SK-N-SH treated with all-trans-retinoic acid at 6 μM for 48 hours (cell line): ENCODE measurements around the gene SLAMF1.

ENCODE experiments used
- ATAC-seq: fragments of 200-7000 bp; cut with Tn5 transposase; 3 replicates; pipeline ENCODE4 v1.9.1; 2020; ENCODE audit warnings: mild to moderate bottlenecking, moderate library complexity
- ARNTL ChIP-seq: fragments of 450-650 bp; formaldehyde crosslinking; IDR thresholded peaks from 2 replicates; pipeline ENCODE4 v1.5.0; 2020; ENCODE audit warnings: low read depth, mild to moderate bottlenecking, moderate library complexity, borderline replicate concordance
- BACH2 ChIP-seq: fragments of 250-450 bp; sonication (Bioruptor Pico); IDR thresholded peaks from 2 replicates; pipeline ENCODE4 v1.9.0; 2021; ENCODE audit warnings: mild to moderate bottlenecking, borderline replicate concordance
- CREB5 ChIP-seq: fragments of 250-450 bp; sonication (Bioruptor Pico); IDR thresholded peaks from 2 replicates; pipeline ENCODE4 v1.5.1; 2020; ENCODE audit warnings: low read depth, mild to moderate bottlenecking, moderate library complexity
- CSDC2 ChIP-seq: fragments of 250-450 bp; sonication (Bioruptor Pico); IDR thresholded peaks from 2 replicates; pipeline ENCODE4 v1.5.0; 2020; ENCODE audit warnings: mild to moderate bottlenecking, moderate library complexity
- CSRNP3 ChIP-seq: fragments of 250-450 bp; sonication (Bioruptor Pico); IDR thresholded peaks from 2 replicates; pipeline ENCODE4 v1.5.1; 2021; ENCODE audit warnings: mild to moderate bottlenecking, moderate library complexity
- GLIS3 ChIP-seq: fragments of 250-450 bp; sonication (Bioruptor Pico); IDR thresholded peaks from 2 replicates; pipeline ENCODE4 v1.5.0; 2020; ENCODE audit warnings: mild to moderate bottlenecking, moderate library complexity
- ISL1 ChIP-seq: fragments of 250-450 bp; sonication (Bioruptor Pico); IDR thresholded peaks from 2 replicates; pipeline ENCODE4 v2.1.2; 2022; ENCODE audit warnings: mild to moderate bottlenecking, moderate library complexity
- OSR1 ChIP-seq: fragments of 250-450 bp; sonication (Bioruptor Pico); IDR thresholded peaks from 2 replicates; pipeline ENCODE4 v1.8.0; 2022; ENCODE audit warnings: moderate library complexity, mild to moderate bottlenecking, inconsistent platforms
- POU6F1 ChIP-seq: fragments of 250-450 bp; sonication (Bioruptor Pico); IDR thresholded peaks from 2 replicates; pipeline ENCODE4 v1.8.0; 2021; ENCODE audit warnings: low read depth, mild to moderate bottlenecking, moderate library complexity, borderline replicate concordance
- PPARA ChIP-seq: fragments of 250-450 bp; sonication (Bioruptor Pico); IDR thresholded peaks from 2 replicates; pipeline ENCODE4 v1.5.0; 2020; ENCODE audit warnings: mild to moderate bottlenecking, borderline replicate concordance
- RARB ChIP-seq: fragments of 250-450 bp; sonication (Bioruptor Pico); IDR thresholded peaks from 2 replicates; pipeline ENCODE4 v1.8.0; 2021; ENCODE audit warnings: mild to moderate bottlenecking, moderate library complexity
- SNAI2 ChIP-seq: fragments of 250-450 bp; sonication (Bioruptor Pico); IDR thresholded peaks from 2 replicates; pipeline ENCODE4 v1.5.0; 2020; ENCODE audit warnings: mild to moderate bottlenecking, moderate library complexity
- TCF4 ChIP-seq: fragments of 250-450 bp; sonication (Bioruptor Pico); IDR thresholded peaks from 2 replicates; pipeline ENCODE4 v1.8.0; 2021; ENCODE audit warnings: mild to moderate bottlenecking, moderate library complexity, borderline replicate concordance
- TOX ChIP-seq: fragments of 250-450 bp; sonication (Bioruptor Pico); IDR thresholded peaks from 2 replicates; pipeline ENCODE4 v1.8.0; 2021; ENCODE audit warnings: mild to moderate bottlenecking, moderate library complexity, borderline replicate concordance
- TSHZ2 ChIP-seq: fragments of 250-450 bp; sonication (Bioruptor Pico); IDR thresholded peaks from 2 replicates; pipeline ENCODE4 v1.5.0; 2020; ENCODE audit warnings: mild to moderate bottlenecking, moderate library complexity
- ZC3H10 ChIP-seq: fragments of 250-450 bp; sonication (Bioruptor Pico); IDR thresholded peaks from 2 replicates; pipeline ENCODE4 v1.5.1; 2021; ENCODE audit warnings: mild to moderate bottlenecking, moderate library complexity
- ZFP3 ChIP-seq: fragments of 250-450 bp; sonication (Bioruptor Pico); IDR thresholded peaks from 2 replicates; pipeline ENCODE4 v1.5.0; 2020; ENCODE audit warnings: mild to moderate bottlenecking, moderate library complexity
- ZFP30 ChIP-seq: fragments of 450-650 bp; formaldehyde crosslinking; IDR thresholded peaks from 2 replicates; pipeline ENCODE4 v1.5.0; 2022; ENCODE audit warnings: mild to moderate bottlenecking, moderate library complexity
- ZNF565 ChIP-seq: fragments of 450-650 bp; formaldehyde crosslinking; conservative IDR thresholded peaks from 2 replicates; pipeline ENCODE4 v1.5.0; 2020; ENCODE audit warnings: low read depth, mild to moderate bottlenecking, moderate library complexity
- ZNF70 ChIP-seq: fragments of 450-650 bp; formaldehyde crosslinking; IDR thresholded peaks from 2 replicates; pipeline ENCODE4 v1.5.0; 2020; ENCODE audit warnings: mild to moderate bottlenecking, moderate library complexity
- ZNF8 ChIP-seq: fragments of 450-650 bp; formaldehyde crosslinking; IDR thresholded peaks from 2 replicates; pipeline ENCODE4 v1.5.0; 2020; ENCODE audit warnings: mild to moderate bottlenecking, moderate library complexity

The SLAMF1 gene

GRCh38 chr1:160669276-160669675 lies 22.4 kb upstream of the SLAMF1 start:
- no peak for TF ChIP-seq ZNF70 (CRISPR knock-in tag)
- TF ChIP-seq ARNTL (CRISPR knock-in tag) = no peak
- TF ChIP-seq ZC3H10 (CRISPR knock-in tag) = no peak
- TF ChIP-seq ZNF565 (CRISPR knock-in tag) = no peak
- no peak for TF ChIP-seq PPARA
- TF ChIP-seq ZFP3 = no peak
- no peak for TF ChIP-seq SNAI2 (CRISPR knock-in tag)
- TF ChIP-seq ZFP30 (CRISPR knock-in tag) = no peak
- TF ChIP-seq CREB5 = no peak
- no peak for TF ChIP-seq ZNF8
- no peak for TF ChIP-seq GLIS3 (CRISPR knock-in tag)
- no peak for TF ChIP-seq TSHZ2 (CRISPR knock-in tag)
- ATAC-seq = no peak

- TF ChIP-seq ZNF8 (no peak), TSHZ2 (CRISPR knock-in tag) (no peak), ISL1 (no peak), CSRNP3 (CRISPR knock-in tag) (no peak), POU6F1 (no peak), BACH2 (no peak), TCF4 (CRISPR knock-in tag) (no peak), TOX (no peak), ZC3H10 (CRISPR knock-in tag) (no peak), GLIS3 (CRISPR knock-in tag) (no peak), CREB5 (no peak), ZFP3 (no peak), ZNF565 (CRISPR knock-in tag) (no peak), OSR1 (CRISPR knock-in tag) (no peak), RARB (no peak), CSDC2 (CRISPR knock-in tag) (no peak)
- TF ChIP-seq, all 23 proteins: peak for 0
- no peak for ATAC-seq
These were observed 21.1 kb upstream of the SLAMF1 start for GRCh38 chr1:160667896-160668295.

GRCh38 chr1:160666079-160666442 lies 19.2 kb upstream of the SLAMF1 start:
- TF ChIP-seq PPARA = no peak
- TF ChIP-seq, all 23 proteins: peak for 0
- no peak for ATAC-seq
